Type B pancreatic cell (in vitro differentiated cells): ENCODE data around the gene ASXL1. TPM values are rescaled to one million over a fixed set of nuclear protein-coding genes. Genes with fewer than 3 reads are reported as not detected.
A peak's percentile ranks its signal among the peaks of the same experiment; 100 is the strongest.

Experiments used
- DNase-seq: peaks from one replicate; pipeline ENCODE4 v3.0.0; 2021; ENCODE audit warnings: mixed read lengths; ENCODE audit not compliant: unreplicated experiment; ENCODE audit errors: extremely low spot score
- H3K27ac Mint-ChIP-seq: 2 replicates; pipeline ENCODE4 v1.8.0; 2021; ENCODE audit warnings: mild to moderate bottlenecking, mixed read lengths
- H3K27me3 Mint-ChIP-seq: 2 replicates; pipeline ENCODE4 v1.8.0; 2021; ENCODE audit warnings: mixed read lengths
- H3K36me3 Mint-ChIP-seq: 2 replicates; pipeline ENCODE4 v1.8.0; 2021; ENCODE audit warnings: mixed read lengths
- H3K4me1 Mint-ChIP-seq: one replicate; pipeline ENCODE4 v1.8.0; 2021; ENCODE audit warnings: mixed read lengths; ENCODE audit not compliant: unreplicated experiment
- H3K4me3 Mint-ChIP-seq: 2 replicates; pipeline ENCODE4 v1.8.0; 2021; ENCODE audit warnings: mild to moderate bottlenecking, mixed read lengths
- H3K9me3 Mint-ChIP-seq: 2 replicates; pipeline ENCODE4 v1.8.0; 2021; ENCODE audit warnings: mixed read lengths
- CTCF ChIP-seq: fragments of 200-600 bp; sonication (generic); conservative IDR thresholded peaks from 2 replicates; pipeline ENCODE4 v1.5.0; 2021; ENCODE audit warnings: antibody characterized with exemption, mild to moderate bottlenecking
- total RNA-seq: library from RNA; stranded (reverse); gene quantifications from 2 replicates; pipeline ENCODE4 v1.2.1, GENCODE V29; 2021; ENCODE audit warnings: low replicate concordance

Gene ASXL1
- total RNA-seq, 1 donor from 2014 or later = 157 TPM

GRCh38 chr20:32437391-32438074 lies 79.4 kb downstream of the ASXL1 start:
- Mint-ChIP-seq H3K4me3 (no peak overlapping the region), H3K27me3 (no peaks in the 10 kb centered on the region), H3K27ac (no peak overlapping the region), H3K36me3 (peaks cover 44% of the 10 kb centered on the region), H3K4me1 (peaks cover 12% of the 10 kb centered on the region), H3K9me3 (no peaks in the 10 kb centered on the region)
- peak; percentile 67 for TF ChIP-seq CTCF
- no peak for DNase-seq

GRCh38 chr20:32438331-32438858 lies 80.3 kb downstream of the ASXL1 start:
- DNase-seq = no peak
- Mint-ChIP-seq H3K4me3 (no peak overlapping the region), H3K36me3 (peaks cover 41% of the 10 kb centered on the region), H3K9me3 (no peaks in the 10 kb centered on the region), H3K27me3 (no peaks in the 10 kb centered on the region), H3K27ac (no peak overlapping the region), H3K4me1 (peaks cover 12% of the 10 kb centered on the region)
- no peak for TF ChIP-seq CTCF

- TF ChIP-seq CTCF = no peak
- peaks cover 12% of the 10 kb centered on the region for H3K4me1 Mint-ChIP-seq
- no peaks in the 10 kb centered on the region for H3K27me3 Mint-ChIP-seq
- H3K9me3 Mint-ChIP-seq = no peaks in the 10 kb centered on the region
- H3K36me3 Mint-ChIP-seq = peaks cover 35% of the 10 kb centered on the region
- no peak overlapping the region for H3K27ac Mint-ChIP-seq
- H3K4me3 Mint-ChIP-seq = no peak overlapping the region
- peak; percentile 54 for DNase-seq
Observed at GRCh38 chr20:32439132-32439829, 81.2 kb downstream of the ASXL1 start.

- peaks cover 37% of the 10 kb centered on the region for H3K36me3 Mint-ChIP-seq
- no peak for TF ChIP-seq CTCF
- H3K27ac Mint-ChIP-seq = no peak overlapping the region
- H3K27me3 Mint-ChIP-seq = no peaks in the 10 kb centered on the region
- no peaks in the 10 kb centered on the region for H3K9me3 Mint-ChIP-seq
- no peak overlapping the region for H3K4me3 Mint-ChIP-seq
- peak; percentile 47 for DNase-seq
- peaks cover 15% of the 10 kb centered on the region for H3K4me1 Mint-ChIP-seq
Observed at GRCh38 chr20:32440069-32440757, 82.1 kb downstream of the ASXL1 start.

GRCh38 chr20:32440758-32441078 lies 82.6 kb downstream of the ASXL1 start:
- no peaks in the 10 kb centered on the region for H3K9me3 Mint-ChIP-seq
- H3K27ac Mint-ChIP-seq = no peak overlapping the region
- no peak overlapping the region for H3K4me3 Mint-ChIP-seq
- H3K4me1 Mint-ChIP-seq = peaks cover 19% of the 10 kb centered on the region
- H3K36me3 Mint-ChIP-seq = peaks cover 41% of the 10 kb centered on the region
- no peak for TF ChIP-seq CTCF
- peak; percentile 39 for DNase-seq
- H3K27me3 Mint-ChIP-seq = no peaks in the 10 kb centered on the region
